ELF-1 (cell line): Measurements from ENCODE around the gene ATP2C2.

Experiments
- DNase-seq: peaks from one replicate; pipeline ENCODE4 v3.0.0-alpha.2; 2016; ENCODE audit warnings: low read depth, low spot score

ATP2C2 gene

DNA sequence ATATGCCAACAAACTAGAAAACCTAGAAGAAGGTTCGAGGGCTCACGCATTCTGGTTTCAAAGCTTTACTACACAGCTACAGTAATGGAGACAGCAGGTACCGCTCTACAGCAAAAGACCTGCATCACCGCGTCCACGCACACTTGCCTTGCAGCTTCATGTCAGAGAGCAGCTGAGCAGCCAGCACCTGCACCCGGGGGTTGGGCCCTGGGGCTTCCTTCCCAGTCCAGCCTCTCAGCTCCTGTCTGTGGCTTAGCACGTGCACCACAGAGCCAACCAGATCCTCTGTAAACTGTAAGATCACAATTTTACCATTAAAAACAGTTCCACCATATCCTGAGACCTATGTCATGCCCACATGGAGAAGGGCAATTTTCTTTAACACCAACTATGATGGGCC lies 120.8 kb downstream of the ATP2C2 start:
- DNase-seq: no peak

DNA sequence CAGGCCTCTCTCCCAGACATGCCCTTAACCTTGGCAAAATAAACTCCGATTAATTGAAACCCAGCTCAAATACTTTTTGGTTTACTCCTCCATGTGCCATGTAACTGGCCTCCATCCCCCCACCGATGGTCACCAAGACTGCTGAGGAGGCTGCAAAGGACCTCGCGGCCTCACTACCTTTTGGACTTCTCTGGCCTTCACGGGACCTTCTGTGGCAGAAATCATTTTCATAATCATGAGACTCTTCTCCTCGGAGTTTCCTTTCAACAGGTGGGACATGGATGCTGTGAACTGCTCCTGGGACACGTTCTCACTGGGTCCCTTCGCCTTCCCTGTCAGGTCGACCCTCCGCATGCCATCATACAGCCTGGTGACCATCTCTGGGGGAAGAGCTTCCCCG lies 127.2 kb downstream of the ATP2C2 start:
- DNase-seq: no peak

GRCh38 chr16:84496991-84497390 lies 128.7 kb downstream of the ATP2C2 start:
- DNase-seq: no peak

DNA sequence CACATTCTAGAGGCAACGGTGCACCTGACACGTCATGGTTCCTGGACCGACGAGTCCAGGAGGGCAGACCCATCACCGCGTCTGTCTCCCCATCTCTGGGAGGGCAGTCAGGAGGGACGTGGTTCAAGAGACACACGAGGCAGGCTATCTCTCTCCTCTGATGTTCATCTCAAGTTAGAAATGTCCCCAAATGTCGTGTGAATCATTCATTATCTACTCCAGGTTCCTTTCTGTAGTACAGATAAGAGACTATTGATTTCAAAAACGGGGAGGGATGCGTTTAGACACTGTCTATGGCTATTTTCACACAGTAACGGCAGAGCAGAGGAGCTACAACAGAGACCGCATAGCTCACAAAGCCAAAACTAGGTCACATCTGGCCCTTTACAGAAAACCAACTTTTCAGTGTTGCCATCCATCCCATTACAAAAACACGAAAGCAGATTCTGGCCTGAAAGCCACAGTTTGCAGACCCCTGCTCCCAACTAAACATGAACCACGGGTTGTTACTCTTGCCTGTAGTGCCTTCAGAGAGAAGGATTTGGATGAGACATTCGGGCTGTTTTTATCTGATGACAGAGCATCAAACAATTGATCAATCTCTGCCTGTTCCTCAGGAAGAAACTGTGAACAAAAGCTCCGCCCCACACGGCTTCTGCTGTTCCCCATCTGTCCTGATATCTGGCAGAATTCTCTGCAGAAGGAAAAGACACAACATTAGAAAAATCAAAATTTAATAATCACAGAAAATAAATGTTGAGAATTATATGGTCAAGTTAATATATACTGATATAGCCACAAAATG lies 129.3 kb downstream of the ATP2C2 start:
- DNase-seq: no peak

DNA sequence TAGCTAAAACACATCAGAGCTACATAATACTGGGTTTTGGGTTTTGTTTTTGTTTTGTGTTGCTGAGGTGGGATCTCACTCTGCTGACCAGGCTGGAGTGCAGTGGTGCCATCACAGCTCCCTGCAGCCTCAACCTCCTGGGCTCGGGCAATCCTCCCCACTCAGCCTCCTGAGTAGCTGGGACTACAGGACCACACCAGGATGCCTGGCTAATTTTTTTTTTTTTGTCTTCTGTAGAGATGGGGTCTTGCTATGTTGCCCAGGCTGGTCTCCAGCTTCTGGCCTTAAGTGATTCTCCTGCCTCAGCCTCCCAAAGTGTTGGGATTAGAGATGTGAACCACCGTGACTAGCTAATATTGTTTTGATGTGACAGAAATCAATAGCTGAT lies 129.9 kb downstream of the ATP2C2 start:
- no peak for DNase-seq

DNA sequence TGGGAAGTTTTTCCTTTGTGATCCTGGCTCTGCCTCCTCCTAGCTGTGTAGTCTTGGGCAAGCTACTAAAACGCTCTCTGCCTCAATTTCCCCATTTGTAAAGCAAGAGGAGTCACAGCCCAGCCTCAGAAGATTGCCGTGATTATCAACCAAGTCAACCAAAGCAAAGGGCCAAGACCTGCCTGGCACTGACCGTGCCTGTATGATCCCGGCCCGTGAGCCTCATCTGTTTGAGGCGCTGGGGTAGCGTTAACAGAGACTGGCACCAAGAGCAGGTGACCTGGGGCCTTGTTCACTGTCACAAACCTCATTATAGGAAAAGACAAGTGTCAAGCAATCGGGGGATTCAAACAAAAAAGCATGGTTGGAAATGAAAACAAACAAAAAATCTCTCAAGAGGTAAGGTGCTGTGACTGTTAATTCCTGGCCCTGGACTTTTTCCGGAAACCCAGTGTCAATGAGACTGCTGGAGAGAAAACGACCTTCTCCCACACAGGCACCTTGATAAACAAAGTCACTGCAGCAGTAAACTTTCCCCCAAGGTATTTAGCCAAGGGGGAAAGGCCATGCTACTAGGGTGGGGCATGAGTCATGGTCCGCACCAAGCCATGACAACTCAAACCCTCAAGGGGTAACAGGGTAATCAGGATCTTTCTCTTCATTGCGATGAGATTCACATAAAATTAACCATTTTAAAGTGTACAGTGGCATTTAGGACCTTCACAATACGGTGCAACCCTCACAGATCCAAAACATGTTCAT lies 130.7 kb downstream of the ATP2C2 start:
- DNase-seq: no peak

DNA sequence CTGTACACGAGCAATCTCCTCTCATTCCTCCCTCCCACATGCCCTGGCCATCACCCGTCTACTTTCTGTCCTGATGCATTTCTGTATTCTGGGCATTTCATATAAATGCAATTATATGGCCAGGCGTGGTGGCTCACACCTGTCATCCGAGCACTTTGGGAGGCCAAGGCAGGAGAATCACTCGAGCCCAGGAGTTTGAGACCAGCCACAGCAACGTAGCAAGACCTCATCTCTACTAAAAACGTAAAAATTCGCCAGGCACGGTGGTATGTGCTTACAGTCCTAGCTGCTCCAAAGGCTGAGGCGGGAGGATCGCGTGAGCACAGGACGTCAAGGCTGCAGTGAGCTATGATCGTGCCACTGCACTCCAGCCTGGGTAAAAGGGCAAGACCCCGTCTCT lies 131.3 kb downstream of the ATP2C2 start:
- DNase-seq: no peak

DNA sequence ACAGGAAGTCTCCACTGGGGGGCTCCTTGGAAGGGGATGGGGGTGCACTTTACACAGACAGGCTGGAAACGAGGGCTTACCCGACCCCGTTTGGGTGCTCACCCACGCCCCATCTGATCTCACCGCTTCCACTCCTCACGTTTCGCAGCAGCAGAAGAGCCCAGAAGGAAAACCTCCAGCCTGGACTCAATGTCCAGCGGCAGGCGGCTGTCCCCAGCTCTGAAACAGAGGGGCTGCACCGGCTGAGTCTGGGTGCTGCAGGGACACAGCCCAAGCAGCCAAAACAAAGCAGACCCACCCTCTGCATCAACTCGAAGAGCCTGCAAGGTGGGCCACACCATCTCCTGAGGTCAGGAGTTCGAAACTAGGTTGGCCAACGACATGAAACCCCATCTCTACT lies 132.2 kb downstream of the ATP2C2 start:
- DNase-seq: no peak

DNA sequence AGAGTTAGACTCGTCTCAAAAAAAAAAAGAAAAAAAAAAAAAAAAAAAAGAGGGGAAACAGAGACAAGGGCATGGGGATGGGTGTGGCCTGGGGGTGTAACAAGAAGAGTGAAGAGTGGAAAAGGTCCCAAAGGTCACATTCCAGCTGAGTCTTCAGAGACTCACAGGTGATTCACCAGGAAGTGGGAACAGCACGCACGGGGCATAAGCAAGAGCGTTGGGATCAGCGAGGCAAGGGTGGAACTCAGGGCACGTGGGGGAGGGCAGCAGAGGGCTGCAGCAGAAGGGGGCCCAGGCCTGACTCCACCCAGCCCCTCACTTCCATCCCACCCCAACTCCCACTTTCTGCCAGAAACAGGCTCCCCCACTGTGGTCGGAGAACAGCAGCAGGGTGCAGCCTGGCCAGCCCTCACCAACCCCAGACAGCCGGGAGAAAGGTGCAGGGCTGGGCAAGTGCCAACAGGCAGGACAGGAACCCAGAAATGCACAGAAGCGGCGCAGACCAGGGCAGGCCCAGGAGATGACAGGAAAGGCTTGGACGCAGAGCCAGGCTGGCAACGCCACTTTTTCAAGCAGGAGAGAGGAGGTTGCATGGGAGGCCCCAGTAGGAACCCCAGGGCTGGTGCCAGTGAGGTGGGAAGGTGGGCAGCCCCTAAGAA lies 132.9 kb downstream of the ATP2C2 start:
- DNase-seq: no peak

DNA sequence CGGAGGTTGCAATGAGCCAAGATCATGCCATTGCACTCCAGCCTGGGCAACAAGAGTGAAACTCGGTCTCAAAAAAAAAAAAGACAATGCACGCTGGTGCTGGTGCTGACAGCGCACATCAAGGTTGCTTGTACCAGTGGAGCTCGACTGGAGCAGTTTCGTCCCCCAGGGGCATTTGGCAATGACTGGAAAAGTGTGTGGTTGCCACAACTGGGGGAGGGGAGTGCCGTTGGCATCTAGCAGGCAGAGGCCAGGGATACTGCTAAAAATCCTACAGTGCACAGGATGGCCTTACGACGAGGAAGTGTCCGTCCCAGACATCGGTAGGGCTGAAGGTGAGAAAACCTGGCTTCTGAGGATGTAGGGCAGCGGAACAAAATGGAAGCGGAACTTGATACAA lies 133.7 kb downstream of the ATP2C2 start:
- no peak for DNase-seq

- no peak for DNase-seq
These were observed 134.2 kb downstream of the ATP2C2 start for GRCh38 chr16:84502581-84502980.

DNA sequence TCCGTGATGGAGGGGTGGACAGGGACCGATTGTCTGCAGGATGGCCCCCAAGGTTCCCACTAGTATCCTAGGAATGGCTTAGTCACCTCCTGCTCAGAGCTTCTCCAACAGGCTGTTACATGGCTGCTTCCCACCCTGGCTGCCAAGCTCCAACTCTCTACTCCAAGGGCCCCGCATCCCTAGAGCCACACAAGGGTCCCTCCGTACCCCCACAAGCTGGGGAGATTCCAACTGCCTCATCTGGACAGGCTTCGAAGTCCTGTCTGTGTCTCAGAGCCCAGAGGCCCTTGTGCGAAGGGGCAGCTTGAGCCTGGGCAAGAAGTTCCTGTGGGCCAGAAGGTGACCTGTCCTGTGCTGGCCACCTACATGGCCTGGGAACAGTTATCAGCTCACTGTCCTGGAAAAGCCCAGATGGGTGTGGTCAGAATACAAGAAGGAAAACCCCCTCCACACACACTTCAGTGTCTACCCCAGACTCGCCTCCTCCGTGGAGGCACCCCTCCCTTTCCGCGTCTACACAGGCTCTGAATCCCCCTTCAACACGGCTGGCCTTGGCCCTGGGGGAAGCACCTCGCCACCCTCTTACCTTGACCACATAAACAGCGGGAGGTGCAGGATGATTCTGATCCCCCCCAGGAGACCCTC lies 135.5 kb downstream of the ATP2C2 start:
- DNase-seq: no peak

DNA sequence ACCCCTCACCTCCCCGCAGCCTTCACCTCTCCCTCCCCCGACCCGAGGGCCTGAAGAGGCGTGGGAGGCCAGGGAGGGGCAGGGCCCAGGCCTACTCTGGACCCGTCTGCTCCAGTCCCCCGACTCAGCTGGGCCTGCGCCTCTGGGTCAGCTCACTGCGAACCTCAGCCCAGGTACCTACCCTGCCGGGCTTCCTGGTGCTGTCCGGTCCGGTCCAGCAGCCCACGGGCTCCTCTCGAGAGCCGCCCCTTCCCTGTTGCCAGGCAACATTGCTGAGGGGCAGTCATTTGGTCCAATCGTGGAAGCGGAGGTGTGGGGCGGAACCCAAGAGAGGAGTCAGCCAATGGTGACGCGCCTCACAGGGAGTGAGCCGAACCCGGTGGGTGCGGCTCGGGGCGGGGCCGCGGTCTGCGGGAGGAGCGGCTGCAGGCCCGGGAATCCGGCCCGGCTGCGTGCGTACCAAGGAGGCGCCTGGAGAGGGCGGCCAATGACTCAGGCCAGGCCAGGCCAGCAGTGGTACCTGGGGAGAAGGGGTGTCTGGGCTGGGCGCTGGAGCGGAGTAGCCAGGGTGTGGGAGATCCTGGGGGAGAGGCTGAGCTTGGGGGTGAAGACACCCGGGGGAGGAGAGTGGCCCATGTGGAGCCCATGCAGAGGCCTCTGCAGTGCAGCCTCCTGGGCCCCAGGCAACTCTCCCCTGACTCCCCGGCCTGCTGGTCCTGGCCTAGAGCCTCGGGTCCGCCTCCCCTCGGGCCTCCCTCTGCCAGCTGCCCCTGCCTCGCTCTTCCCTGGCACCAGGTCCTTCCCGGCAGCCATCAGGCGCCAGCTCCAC lies 136.3 kb downstream of the ATP2C2 start, which contains the start of gene MEAK7:
MEAK7 (minus strand) TSS at position 240 of the 829 bp plus-strand sequence. CDS start 6,573 bp downstream, outside the sequence.
- DNase-seq: peak; percentile 99

GRCh38 chr16:84505249-84506187 lies 137.2 kb downstream of the ATP2C2 start:
- no peak for DNase-seq

GRCh38 chr16:84507011-84507982 lies 139.0 kb downstream of the ATP2C2 start:
- no peak for DNase-seq

GRCh38 chr16:84508502-84508901 lies 140.2 kb downstream of the ATP2C2 start:
- DNase-seq: no peak

DNA sequence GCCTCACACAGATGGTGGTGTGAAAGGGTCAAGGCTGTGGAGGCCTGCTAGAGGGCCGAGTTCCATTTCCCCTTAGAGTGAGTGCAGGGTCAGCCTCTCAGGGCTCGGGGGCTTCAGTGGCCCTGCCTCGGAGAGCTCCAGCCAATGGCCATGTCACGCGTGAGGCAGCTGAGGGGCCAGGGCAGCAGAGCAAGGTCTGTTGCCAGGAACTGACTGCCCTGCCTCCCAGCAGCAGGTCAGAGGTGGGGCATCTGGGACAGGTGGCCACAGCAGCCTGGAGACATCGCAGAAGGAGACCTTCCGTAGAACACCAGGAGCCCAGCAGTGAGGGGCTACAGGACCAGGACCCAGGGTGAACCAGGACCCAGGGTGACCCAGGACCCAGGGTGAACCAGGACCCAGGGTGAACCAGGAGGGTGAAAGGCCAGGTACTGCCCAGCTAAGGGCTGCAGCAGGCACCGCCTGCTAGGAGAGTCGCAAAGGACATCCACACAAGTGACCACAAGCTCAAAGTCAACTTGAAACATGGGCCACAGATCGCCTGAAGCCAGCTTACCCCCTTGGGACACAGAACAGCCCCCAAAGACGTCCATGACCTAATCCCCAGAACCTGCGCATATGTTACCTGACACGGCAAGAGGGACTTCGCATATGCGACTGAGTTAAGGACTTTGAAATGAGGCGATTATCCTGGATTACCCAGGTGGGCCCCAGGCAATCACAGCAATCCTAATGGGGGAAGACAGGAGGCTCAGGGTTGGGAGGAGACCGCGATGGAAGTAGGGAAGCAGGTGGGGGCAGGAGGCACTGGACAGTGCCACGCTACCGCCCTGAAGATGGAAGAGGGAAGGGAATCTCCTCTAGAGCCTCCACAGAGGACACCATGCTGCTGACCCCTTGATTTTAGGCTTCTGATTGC lies 141.0 kb downstream of the ATP2C2 start:
- DNase-seq: peak; percentile 49
